Transverse colon (tissue), 4 donors: ENCODE data around the gene MCIDAS. TPM values are rescaled to one million over a fixed set of nuclear protein-coding genes. Genes with fewer than 3 reads are reported as not detected.
A peak's percentile ranks its signal among the peaks of the same experiment; 100 is the strongest.

ENCODE experiments used
- DNase-seq: peaks from one replicate; pipeline ENCODE4 v3.0.0-alpha.2; 2019
- H3K27ac ChIP-seq, 4 donors: fragments of 200-600 bp; sonication (generic); 2 replicates each; pipeline ENCODE4 v1.5.1; 2016 to 2018; ENCODE audit warnings: inconsistent platforms in 4 of 4
- H3K27me3 ChIP-seq: fragments of 200-600 bp; sonication (generic); 2 replicates; pipeline ENCODE4 v1.5.1; 2017; ENCODE audit warnings: inconsistent platforms
- H3K36me3 ChIP-seq, 4 donors: fragments of 200-600 bp; sonication (generic); 2 replicates each; pipeline ENCODE4 v1.5.1; 2017 to 2019; ENCODE audit warnings: inconsistent platforms in 4 of 4
- H3K4me1 ChIP-seq, 4 donors: fragments of 200-600 bp; sonication (generic); 2 replicates each; pipeline ENCODE4 v1.5.1; 2017 to 2020; ENCODE audit warnings: inconsistent platforms in 4 of 4
- H3K4me3 ChIP-seq, 4 donors: fragments of 200-600 bp; sonication (generic); 1 replicate in 1 of 4; 2 replicates in 3 of 4; pipeline versions ENCODE4 v1.5.1 to v1.6.1; 2017 to 2019; ENCODE audit warnings: inconsistent platforms in 4 of 4
- H3K9me3 ChIP-seq, 2 donors: fragments of 200-600 bp; sonication (generic); 2 replicates each; pipeline ENCODE4 v1.5.1; 2017 to 2019; ENCODE audit warnings: inconsistent platforms in 2 of 2
- CTCF ChIP-seq, 5 experiments: fragments of 200-600 bp in 3 of 5; fragments of 450-650 bp in 2 of 5; sonication (generic) in 3 of 5; IDR thresholded peaks; 1 replicate in 2 of 5; 2 replicates in 3 of 5; pipeline ENCODE4 v1.5.1; 2016 to 2017; ENCODE audit warnings: antibody characterized with exemption in 5 of 5, inconsistent platforms in 3 of 5, mild to moderate bottlenecking in 2 of 5, moderate library complexity in 1 of 5
- EP300 ChIP-seq: sonication (generic); formaldehyde crosslinking; IDR thresholded peaks from one replicate; pipeline ENCODE4 v1.6.1; 2017; ENCODE audit warnings: antibody characterized with exemption, low read depth
- POLR2A ChIP-seq: fragments of 450-650 bp; IDR thresholded peaks from one replicate; pipeline ENCODE4 v1.6.1; 2016; ENCODE audit warnings: antibody characterized with exemption, mild to moderate bottlenecking, moderate library complexity
- POLR2AphosphoS5 ChIP-seq, 3 donors: sonication (generic); formaldehyde crosslinking; IDR thresholded peaks; one replicate each; pipeline ENCODE4 v1.6.1; 2016; ENCODE audit warnings: antibody characterized with exemption in 3 of 3
- WGBS, 2 donors: methylation state at CpG; one replicate each; pipeline ENCODE4 v1.1.5; 2018; ENCODE audit warnings: low coverage in 1 of 2; 5-methylcytosine and 5-hydroxymethylcytosine counted together
- in situ Hi-C, 4 donors: fragments of 200-750 bp; cut with MboI; loops; one replicate each; pipeline versions ENCODE4 v1.15.0 to v1.15.1; 2017; ENCODE audit warnings: low sequenced_read_pairs in 3 of 4, low pct_ligation_motif_present in 1 of 4, low pct_unique_long_range_greater_than_20kb in 1 of 4
- intact Hi-C: fragments of 100-400 bp; cut with DNase I; formaldehyde crosslinking; loops from one replicate; pipeline ENCODE4 v1.15.1; 2023; ENCODE audit warnings: low total_unique reads
- total RNA-seq, 4 donors: library from RNA; depleted of rRNA; stranded (reverse); fragments of >200 nt; gene quantifications; one replicate each; pipeline ENCODE4 v1.1.0, GENCODE V29; 2016

Gene MCIDAS
- total RNA-seq, 4 donors from 2014 or later: 0.95 TPM; not detected in 3

- WGBS, 2 donors: 35 to 40% methylated on average over 7 to 8 of the region's 8 CpGs
- TF ChIP-seq CTCF (IDR thresholded peaks at IDR 0.05) (no peak), POLR2AphosphoS5 (IDR thresholded peaks at IDR 0.05) (no peak), POLR2A (no peak), EP300 (no peak)
- Histone ChIP-seq H3K4me3 (no peak overlapping the region), H3K36me3 (no peaks in the 10 kb centered on the region), H3K4me1 (peaks cover 20 to 59% (median 58%) of the 10 kb centered on the region in 4 donors), H3K27me3 (peaks cover 100% of the 10 kb centered on the region), H3K27ac (no peak overlapping the region), H3K9me3 (no peaks in the 10 kb centered on the region)
- intact Hi-C loops (no loop called here), in situ Hi-C loops (loop anchor here in 2 of 4 donors (10.0 kb wide), 1 partner anchor 55 kb away; the partner anchor contains the start of gene CDC20B (in 2 of the 2))
- no peak for DNase-seq
Observed at GRCh38 chr5:55230086-55230629, 3.0 kb upstream of the MCIDAS start.

- no peak for DNase-seq
- in situ Hi-C loops: loop anchor here in 1 of 4 donors (10.0 kb wide), 1 partner anchor 53 kb away; the partner anchor contains the start of gene CDC20B
- intact Hi-C loops: loop anchor here (10.0 kb wide), 1 partner anchor 53 kb away; the partner anchor contains the start of gene CDC20B
- peaks cover 100% of the 10 kb centered on the region for H3K27me3 ChIP-seq
- WGBS, 2 donors: 0 to 11% methylated on average over 4 to 30 of the region's 30 CpGs
- H3K4me3 ChIP-seq: peak overlapping the region in 3 of 4 donors; percentile 20 to 50 (median 39)
- no peak overlapping the region for H3K27ac ChIP-seq
- H3K36me3 ChIP-seq: no peaks in the 10 kb centered on the region
- no peaks in the 10 kb centered on the region for H3K9me3 ChIP-seq
- peaks cover 20 to 44% (median 40%) of the 10 kb centered on the region in 4 donors for H3K4me1 ChIP-seq
- TF ChIP-seq CTCF (IDR thresholded peaks at IDR 0.05) (no peak), EP300 (no peak), POLR2AphosphoS5 (IDR thresholded peaks at IDR 0.05) (no peak), POLR2A (no peak)
Observed at GRCh38 chr5:55227664-55228430, 732 bp upstream of the MCIDAS start.

- Histone ChIP-seq H3K9me3 (no peaks in the 10 kb centered on the region), H3K36me3 (no peaks in the 10 kb centered on the region), H3K27ac (peak overlapping the region in 1 of 4 donors; percentile 48), H3K4me3 (peak overlapping the region; percentile 12 to 50 (median 30)), H3K27me3 (peaks cover 100% of the 10 kb centered on the region), H3K4me1 (peaks cover 9 to 29% (median 24%) of the 10 kb centered on the region in 4 donors)
- in situ Hi-C loops (loop anchor here in 1 of 4 donors (10.0 kb wide), 1 partner anchor 51 kb away; the partner anchor contains the start of gene CDC20B), intact Hi-C loops (loop anchor here (10.0 kb wide), 1 partner anchor 51 kb away; the partner anchor contains the start of gene CDC20B)
- WGBS, 2 donors: 6 to 14% methylated on average over 4 to 24 of the region's 54 CpGs
- DNase-seq: peak; percentile 70
- TF ChIP-seq POLR2AphosphoS5 (IDR thresholded peaks at IDR 0.05): peak in 1 of 3 donors; percentile 7
- peak; percentile 24 to 47 (median 40) for TF ChIP-seq CTCF (IDR thresholded peaks at IDR 0.05)
- no peak for TF ChIP-seq POLR2A
Observed at GRCh38 chr5:55226027-55226933, 835 bp downstream of the MCIDAS start.
